HG02763 (cell line): ENCODE results near the gene SHB.
A peak's percentile ranks its signal among the peaks of the same experiment; 100 is the strongest.

ENCODE experiments used
- ATAC-seq: cut with Tn5 transposase; IDR thresholded peaks from one replicate; pipeline ENCODE4 v1.9.1; 2021; ENCODE audit warnings: mild to moderate bottlenecking, moderate library complexity; ENCODE audit not compliant: unreplicated experiment

Gene SHB

GRCh38 chr9:38088006-38088925 is 19.2 kb upstream of the SHB start:
- no peak for ATAC-seq

- no peak for ATAC-seq
These were observed 17.5 kb upstream of the SHB start for GRCh38 chr9:38086496-38086895.

DNA sequence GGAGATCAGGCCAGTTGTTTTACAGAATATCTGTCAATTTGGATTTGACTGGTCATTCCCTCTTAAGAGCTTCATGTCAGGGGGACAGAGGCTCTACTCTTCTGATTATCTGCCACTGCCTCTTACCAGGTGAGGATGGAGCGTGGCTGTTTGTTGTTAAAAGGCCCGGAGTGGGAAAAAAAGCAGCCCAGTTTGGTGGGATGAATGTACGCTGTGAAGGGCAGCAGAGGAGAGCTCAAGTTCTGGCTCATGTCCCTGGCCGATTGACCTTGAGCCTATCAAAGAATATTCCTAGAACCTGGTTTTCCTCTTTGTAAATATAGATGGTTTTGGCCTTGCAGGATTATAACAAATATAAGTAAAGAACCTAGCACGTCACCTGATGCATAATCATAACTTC is 16.3 kb upstream of the SHB start:
- ATAC-seq: no peak

- no peak for ATAC-seq
These were observed 15.5 kb upstream of the SHB start for GRCh38 chr9:38084556-38084880.

GRCh38 chr9:38083858-38084555 is 15.0 kb upstream of the SHB start:
- ATAC-seq: no peak

DNA sequence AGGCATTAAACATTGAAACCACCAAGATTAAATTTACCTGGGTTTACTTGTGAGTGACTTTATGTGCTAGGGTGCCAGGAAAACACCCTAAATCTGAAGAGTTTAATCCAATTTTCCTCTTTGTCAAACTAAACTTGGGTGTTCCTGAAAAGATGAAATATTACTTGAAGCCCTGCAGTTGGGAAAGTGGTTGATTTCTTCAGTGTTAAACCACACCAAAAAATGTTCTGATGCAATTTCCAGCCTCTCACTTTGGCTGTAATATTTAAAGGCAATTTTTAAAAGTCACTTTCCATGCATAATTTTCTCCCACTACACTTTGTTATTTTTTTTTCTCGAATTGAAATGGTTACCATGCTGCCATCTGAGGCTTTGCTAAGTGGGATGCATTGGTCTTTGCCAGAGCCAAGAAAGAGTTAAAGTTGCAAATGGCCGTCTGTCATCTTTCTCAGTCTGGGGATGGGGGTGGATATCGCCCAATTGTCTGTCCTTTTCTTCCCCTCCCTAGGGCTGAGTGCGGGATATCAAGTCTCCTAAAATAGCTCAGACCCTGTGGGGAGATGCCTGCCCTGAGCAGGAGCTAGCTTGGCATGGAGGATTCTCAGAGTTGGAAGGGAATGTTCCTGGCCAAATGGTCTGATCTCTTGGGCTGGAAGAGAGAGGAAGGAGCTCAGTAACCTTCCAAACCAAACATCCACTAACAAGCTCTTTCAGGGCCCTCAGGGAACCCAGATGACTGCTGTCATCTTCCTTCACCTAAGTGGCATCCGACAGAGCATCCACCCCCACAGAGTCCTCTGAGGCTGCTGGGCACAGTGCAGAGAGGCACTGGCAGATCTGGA is 13.6 kb upstream of the SHB start:
- ATAC-seq: no peak

DNA sequence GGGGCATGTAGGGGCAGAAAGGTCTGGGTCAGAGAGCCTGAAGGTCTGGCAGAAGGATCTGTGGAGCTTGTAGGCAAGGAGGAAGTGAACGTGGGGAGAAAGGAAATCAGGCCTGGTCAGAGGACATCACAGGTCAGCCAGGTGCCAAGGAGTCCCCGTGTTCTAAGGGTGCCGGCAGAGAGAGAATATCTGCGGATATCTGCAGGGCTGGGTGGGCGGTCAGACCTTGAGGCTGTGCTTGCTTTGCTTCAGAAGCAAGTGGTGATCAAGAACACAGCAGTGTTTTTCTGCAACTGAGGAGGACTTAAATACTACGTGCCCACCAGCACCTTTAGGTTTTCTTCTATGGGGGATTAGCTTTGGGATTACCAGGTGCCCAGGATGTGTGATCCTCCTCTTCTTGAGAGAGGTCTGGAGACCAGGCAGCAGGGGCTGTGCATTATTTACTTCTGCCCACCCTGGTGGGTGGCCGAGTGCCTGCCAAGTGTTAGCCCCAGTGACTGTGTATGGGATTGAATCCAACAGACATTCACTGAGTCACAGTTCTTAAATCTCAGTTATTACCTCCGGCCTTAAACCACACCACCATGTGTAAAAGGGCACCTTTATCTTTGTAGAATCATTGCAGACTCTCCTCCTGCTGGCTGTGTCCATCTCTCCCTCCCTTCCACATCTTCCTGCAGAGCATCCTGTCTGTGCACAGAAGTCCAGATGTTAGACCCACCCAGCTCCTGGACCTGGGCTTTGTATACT is 12.5 kb upstream of the SHB start:
- ATAC-seq: no peak

GRCh38 chr9:38079461-38080031 is 10.5 kb upstream of the SHB start:
- ATAC-seq: no peak

DNA sequence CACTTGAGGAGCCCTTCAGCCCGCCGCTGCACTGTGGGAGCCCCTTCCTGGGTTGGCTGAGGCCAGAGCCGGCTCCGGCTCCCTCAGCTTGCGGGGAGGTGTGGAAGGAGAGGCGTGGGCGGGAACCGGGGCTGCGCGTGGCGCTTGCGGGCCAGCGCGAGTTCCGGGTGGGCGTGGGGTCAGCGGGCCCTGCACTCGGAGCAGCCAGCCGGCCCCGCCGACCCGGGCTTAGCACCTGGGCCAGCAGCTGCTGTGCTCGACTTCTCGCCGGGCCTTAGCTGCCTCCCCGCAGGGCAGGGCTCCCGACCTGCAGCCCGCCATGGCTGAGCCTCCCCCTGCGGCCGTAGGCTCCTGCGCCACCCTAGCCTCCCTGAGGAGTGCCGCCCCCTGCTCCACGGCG is 6.2 kb upstream of the SHB start:
- no peak for ATAC-seq

DNA sequence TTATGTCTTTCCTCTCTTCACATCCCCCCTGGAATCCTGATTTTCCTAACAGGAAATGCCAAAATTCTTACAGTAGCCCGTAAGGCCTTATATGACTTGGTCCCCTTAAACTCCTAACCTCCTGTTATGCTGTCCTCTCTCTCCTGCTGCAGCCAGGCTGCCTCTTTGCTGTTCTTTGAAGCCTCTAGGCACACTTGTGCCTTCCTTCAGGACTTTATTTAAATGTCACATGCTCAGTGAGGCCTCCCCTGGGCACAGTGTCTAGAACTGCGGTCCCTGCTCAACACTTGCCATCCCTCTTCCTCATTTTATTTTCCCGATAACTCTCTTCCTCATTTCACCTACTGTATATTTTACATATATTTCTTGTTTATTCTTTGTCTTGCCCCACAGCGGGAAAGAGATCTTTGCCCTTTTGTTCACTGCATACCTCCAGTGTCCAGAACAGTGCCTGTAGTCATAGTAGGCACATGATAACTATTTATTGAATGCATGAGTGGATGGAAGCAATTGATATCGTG is 5.5 kb upstream of the SHB start:
- no peak for ATAC-seq

- no peak for ATAC-seq
These were observed 4.9 kb upstream of the SHB start for GRCh38 chr9:38073882-38074281.

- no peak for ATAC-seq
These were observed 2.6 kb upstream of the SHB start for GRCh38 chr9:38071470-38072134.

DNA sequence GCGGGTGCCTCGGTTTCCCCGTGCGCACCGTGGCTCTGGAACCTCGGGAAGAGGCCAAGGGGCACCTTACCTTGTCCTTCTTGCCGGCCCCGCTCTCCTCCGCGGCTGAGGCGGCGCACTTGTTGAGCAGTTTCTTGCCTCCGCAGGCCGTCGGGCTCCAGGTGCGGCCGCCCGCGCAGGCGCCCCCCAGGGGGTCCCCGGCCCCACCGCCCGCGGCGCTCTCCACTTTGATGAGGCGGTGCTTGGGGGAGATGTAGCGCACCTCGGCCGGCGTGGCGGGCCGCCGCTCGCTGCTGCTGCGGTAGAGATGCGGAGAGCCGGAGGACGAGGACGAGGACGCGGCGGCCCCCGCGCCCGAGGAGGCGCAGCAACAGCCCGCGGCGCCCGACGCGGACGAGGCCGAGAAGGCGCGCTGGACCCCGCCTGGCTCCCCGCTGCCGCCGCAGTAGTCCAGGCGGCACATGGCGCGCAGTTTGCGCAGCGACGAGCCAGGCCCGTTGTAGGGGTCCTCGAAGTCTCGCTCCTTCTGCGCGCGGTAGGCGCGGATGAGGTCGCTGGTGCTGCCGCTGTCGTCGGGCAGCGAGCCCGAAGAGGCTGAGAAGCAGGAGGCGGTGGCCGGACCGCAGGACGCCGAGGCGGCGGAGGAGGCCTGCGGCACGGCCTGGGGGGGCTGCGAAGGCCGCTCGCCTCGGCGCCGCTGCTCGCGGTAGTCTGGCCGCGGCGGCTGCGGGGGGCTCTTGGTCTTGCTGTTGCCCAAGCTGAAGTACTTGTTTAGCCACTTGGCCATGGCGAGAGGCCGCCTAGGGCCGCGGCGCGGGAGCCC is 957 bp downstream of the SHB start:
- ATAC-seq: no peak

DNA sequence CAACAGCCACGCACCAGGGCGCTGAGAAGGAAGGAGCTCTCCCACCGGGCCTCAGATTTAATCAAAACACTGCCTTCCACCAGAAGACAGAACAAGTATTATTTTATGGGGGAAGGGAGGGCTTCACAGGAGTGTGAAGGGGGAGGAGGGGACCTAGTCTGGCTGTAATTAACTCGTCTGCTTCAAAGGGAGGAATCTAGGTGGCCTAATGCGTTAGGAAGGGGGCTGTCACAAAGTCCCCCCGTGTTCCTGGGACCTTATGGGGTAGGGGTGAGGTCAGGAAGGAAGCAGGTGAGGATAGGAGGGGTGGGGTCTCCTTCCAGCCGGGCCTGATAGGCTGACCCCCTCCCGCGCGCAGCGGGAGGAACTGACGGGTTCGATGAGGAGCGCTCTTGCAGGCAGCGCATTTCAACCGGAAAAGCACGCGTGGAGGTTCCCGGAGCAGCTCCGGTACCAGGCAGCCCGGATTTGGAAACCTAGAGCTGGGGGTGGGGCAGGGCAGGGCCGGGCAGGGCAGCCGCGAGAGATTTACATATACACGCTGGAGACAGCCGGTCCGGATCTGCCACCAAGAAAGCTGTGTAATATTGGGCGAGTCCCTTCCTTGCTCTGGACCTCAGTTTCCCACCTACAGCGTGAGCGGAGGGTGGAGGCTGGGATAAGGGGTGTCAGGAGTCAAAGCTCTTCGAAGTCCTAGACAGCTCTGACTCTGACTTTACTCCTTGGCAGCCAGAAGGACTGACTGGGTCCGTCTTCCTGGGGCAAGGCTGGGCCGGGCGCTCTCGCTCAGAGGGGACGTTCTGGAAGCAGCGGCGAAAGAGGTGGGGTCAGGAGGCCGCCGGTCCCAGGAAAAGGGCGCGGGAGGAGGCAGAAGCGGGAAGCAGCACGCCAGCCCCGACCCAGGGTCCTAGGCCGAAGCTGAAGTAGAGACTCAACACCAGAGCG is 1.8 kb downstream of the SHB start:
- no peak for ATAC-seq

- no peak for ATAC-seq
These were observed 2.7 kb downstream of the SHB start for GRCh38 chr9:38066197-38066913.

DNA sequence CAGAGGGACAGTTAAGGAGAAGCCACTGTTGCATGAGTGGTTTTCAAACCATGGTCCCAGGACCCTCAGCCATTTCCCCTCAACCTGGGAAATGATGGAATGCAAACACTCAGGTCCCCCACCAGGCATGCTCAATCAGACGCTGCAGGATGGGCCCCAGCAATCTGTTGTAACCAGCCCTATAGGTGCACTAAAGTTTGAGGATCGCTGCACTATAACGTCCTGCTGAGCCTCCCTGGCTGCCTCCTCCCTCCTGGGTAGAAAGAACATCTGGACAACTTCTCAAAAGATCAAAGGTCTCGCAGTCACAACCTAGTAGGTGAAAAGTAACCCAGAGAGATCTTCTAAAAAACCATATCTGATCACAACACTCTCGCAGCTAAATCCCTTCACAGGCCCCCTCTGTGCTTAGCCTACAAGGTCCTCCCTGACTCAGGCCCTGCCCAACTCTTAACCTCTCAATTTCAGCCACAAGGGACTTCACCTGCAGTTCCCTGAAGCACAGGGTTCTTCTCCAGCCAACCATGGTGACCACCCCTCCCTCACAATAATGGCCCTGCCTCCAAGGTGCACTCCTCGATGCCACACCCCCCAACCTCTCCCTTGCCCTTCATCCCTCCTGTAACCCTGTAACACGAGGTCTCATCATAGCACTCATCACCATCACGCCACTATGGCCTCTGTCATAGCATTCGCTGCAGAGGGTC is 3.5 kb downstream of the SHB start:
- peak; percentile 42 for ATAC-seq
